HL-60 (cell line): ENCODE results near the gene TRIM62.

Experiments used
- DNase-seq, 2 experiments: peaks; one replicate each; pipeline ENCODE4 v3.0.0-alpha.2; 2010 to 2020; ENCODE audit warnings: low read depth in 1 of 2, low spot score in 1 of 2
- H3K27ac ChIP-seq: fragments of 250-450 bp; sonication (Bioruptor Pico); replicated peaks from 2 replicates; pipeline ENCODE4 v1.5.1; 2020; ENCODE audit warnings: mild to moderate bottlenecking, moderate library complexity
- H3K27me3 ChIP-seq: fragments of 250-450 bp; sonication (Bioruptor Pico); 2 replicates; pipeline ENCODE4 v1.5.1; 2021; ENCODE audit warnings: mild to moderate bottlenecking, moderate library complexity; ENCODE audit not compliant: insufficient read depth, poor library complexity, severe bottlenecking
- H3K4me3 ChIP-seq: replicated peaks from 2 replicates; pipeline ENCODE4 v1.5.1; 2011; ENCODE audit warnings: mild to moderate bottlenecking, control low read depth, low read length; ENCODE audit not compliant: insufficient read depth
- GABPA ChIP-seq: IDR thresholded peaks from 2 replicates; pipeline ENCODE4 v1.6.1; 2012; ENCODE audit warnings: low read depth
- POLR2AphosphoS5 ChIP-seq: IDR thresholded peaks from 2 replicates; pipeline ENCODE4 v1.6.1; 2012; ENCODE audit warnings: low read depth
- SPI1 ChIP-seq: IDR thresholded peaks from 2 replicates; pipeline ENCODE4 v1.6.1; 2012; ENCODE audit warnings: low read depth, mild to moderate bottlenecking, borderline replicate concordance
- TF ChIP-seq, protein P1 (sequence below): IDR thresholded peaks from one replicate; pipeline ENCODE4 v1.5.1; 2011; ENCODE audit warnings: low read length, control low read depth, inconsistent platforms; ENCODE audit not compliant: insufficient read depth
- TF ChIP-seq, protein P2 (sequence below): IDR thresholded peaks from 2 replicates; pipeline ENCODE4 v1.6.1; 2012; ENCODE audit warnings: low read depth; ENCODE audit not compliant: insufficient replicate concordance

The TRIM62 gene

DNA sequence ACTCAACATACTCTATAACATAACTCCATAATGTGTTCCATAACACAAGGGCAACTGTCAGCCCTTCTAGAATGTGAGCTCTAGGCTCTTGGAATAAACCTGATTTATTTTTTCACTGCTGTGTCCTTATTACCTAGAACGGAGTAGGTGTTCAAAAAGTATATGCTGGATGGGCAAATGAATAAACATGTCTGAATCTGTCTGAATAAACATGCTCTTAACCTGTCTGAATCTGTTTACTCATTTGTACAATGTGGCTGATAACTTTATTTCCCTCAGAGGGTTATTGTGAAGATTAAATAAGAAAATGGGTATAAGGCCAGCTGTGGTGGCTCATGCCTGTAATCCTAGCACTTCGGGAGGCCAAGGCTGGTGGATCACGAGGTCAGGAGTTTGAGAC, 58.6 kb downstream of the TRIM62 start:
- no peak overlapping the region for H3K4me3 ChIP-seq
- TF ChIP-seq SPI1 (no peak), POLR2AphosphoS5 (no peak), GABPA (no peak)
- TF ChIP-seq, protein P1, sequence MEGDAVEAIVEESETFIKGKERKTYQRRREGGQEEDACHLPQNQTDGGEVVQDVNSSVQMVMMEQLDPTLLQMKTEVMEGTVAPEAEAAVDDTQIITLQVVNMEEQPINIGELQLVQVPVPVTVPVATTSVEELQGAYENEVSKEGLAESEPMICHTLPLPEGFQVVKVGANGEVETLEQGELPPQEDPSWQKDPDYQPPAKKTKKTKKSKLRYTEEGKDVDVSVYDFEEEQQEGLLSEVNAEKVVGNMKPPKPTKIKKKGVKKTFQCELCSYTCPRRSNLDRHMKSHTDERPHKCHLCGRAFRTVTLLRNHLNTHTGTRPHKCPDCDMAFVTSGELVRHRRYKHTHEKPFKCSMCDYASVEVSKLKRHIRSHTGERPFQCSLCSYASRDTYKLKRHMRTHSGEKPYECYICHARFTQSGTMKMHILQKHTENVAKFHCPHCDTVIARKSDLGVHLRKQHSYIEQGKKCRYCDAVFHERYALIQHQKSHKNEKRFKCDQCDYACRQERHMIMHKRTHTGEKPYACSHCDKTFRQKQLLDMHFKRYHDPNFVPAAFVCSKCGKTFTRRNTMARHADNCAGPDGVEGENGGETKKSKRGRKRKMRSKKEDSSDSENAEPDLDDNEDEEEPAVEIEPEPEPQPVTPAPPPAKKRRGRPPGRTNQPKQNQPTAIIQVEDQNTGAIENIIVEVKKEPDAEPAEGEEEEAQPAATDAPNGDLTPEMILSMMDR: no peak
- TF ChIP-seq, protein P2, sequence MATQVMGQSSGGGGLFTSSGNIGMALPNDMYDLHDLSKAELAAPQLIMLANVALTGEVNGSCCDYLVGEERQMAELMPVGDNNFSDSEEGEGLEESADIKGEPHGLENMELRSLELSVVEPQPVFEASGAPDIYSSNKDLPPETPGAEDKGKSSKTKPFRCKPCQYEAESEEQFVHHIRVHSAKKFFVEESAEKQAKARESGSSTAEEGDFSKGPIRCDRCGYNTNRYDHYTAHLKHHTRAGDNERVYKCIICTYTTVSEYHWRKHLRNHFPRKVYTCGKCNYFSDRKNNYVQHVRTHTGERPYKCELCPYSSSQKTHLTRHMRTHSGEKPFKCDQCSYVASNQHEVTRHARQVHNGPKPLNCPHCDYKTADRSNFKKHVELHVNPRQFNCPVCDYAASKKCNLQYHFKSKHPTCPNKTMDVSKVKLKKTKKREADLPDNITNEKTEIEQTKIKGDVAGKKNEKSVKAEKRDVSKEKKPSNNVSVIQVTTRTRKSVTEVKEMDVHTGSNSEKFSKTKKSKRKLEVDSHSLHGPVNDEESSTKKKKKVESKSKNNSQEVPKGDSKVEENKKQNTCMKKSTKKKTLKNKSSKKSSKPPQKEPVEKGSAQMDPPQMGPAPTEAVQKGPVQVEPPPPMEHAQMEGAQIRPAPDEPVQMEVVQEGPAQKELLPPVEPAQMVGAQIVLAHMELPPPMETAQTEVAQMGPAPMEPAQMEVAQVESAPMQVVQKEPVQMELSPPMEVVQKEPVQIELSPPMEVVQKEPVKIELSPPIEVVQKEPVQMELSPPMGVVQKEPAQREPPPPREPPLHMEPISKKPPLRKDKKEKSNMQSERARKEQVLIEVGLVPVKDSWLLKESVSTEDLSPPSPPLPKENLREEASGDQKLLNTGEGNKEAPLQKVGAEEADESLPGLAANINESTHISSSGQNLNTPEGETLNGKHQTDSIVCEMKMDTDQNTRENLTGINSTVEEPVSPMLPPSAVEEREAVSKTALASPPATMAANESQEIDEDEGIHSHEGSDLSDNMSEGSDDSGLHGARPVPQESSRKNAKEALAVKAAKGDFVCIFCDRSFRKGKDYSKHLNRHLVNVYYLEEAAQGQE: no peak

DNA sequence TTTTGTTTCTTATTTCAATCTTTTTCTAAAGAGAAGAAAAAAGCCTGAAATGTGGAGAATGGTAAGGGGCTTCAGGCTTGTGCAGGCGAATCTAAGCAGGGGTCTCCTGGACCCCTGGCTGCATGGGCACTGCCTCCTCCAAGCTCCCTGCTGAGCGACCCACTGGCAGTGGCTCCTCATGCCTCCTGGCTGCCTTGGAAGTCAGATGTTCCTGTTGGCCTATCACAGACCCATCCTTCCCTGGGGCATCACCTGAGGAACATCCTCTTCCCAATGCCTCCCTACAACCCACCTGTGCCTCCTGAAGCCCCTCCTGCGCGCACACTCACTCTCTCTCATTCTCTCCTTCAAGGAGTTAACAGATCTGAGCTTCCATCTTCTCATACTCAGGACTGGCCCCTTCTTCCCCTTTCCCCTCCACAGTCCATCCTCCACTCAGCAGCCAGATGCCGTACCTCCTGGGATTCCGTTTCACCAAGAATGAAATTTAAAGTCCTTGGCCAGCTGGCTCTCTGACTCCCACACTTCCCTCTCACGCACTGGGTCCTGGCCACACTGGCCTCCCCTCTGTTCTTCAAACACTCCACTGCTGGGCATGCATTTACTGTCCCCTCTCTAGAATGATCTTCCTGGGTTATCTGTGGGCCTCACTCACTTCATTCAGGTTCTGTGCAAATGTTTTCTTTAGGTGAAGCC, 59.2 kb downstream of the TRIM62 start:
- no peak overlapping the region for H3K27ac ChIP-seq
- TF ChIP-seq POLR2AphosphoS5 (no peak), SPI1 (no peak), GABPA (no peak)
- TF ChIP-seq, protein P2: no peak
- TF ChIP-seq, protein P1: no peak
- H3K4me3 ChIP-seq: no peak overlapping the region
- no peaks in the 10 kb centered on the region for H3K27me3 ChIP-seq
- DNase-seq: no peak

More for the DNA sequence above, 58.6 kb downstream of the TRIM62 start:
- H3K27ac ChIP-seq: no peak overlapping the region
- no peaks in the 10 kb centered on the region for H3K27me3 ChIP-seq
- no peak for DNase-seq

DNA sequence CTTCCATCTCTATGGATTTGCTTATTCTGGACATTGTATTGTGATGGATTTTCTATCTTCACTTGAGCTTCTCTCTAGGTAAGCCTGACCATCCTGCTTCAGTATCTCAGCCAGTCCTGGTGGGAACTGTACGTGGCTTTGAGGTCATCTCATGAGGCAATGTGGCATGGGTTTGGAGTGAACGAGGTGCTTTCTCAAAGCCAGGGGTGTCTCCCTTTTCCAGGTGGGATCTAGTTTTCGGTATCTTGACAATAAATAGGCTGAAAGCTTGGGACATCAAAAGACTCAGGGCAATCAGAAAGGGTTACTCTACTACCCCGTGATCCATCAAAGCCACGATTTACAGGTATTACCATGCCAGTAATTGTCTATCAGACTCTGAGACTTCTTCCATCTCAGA, 60.1 kb downstream of the TRIM62 start:
- Histone ChIP-seq H3K4me3 (no peak overlapping the region), H3K27me3 (no peaks in the 10 kb centered on the region), H3K27ac (no peak overlapping the region)
- no peak for TF ChIP-seq GABPA
- TF ChIP-seq, protein P2: no peak
- no peak for TF ChIP-seq SPI1
- TF ChIP-seq, protein P1: no peak
- TF ChIP-seq POLR2AphosphoS5: no peak
- DNase-seq: no peak
